ENCODE data around the gene MRPL24. TPM values are rescaled to one million over a fixed set of nuclear protein-coding genes. Genes with fewer than 3 reads are reported as not detected.
A peak's percentile ranks its signal among the peaks of the same experiment; 100 is the strongest.

The MRPL24 gene
- total and polyA plus RNA-seq, 10 of the 15 experiments (the other 5 are each of a cell fraction or from before 2014, with no cell fraction given) = 87.4 to 269 (median 134) TPM

GRCh38 chr1:156767101-156767878, 26.4 kb upstream of the MRPL24 start, which contains the start of gene PRCC (continued):
- no peak for TF ChIP-seq ATF2 (IDR thresholded peaks at IDR 0.05; ENCODE audit: low read length)
- peak; percentile 11 for TF ChIP-seq E4F1 (IDR thresholded peaks at IDR 0.05; ENCODE audit: borderline replicate concordance, partially characterized antibody)
- peak; percentile 69 for TF ChIP-seq ELK1 (IDR thresholded peaks at IDR 0.05; ENCODE audit: low read depth, low read length)
- no peak for TF ChIP-seq ZBTB33 (IDR thresholded peaks at IDR 0.05)
- TF ChIP-seq ASH2L (IDR thresholded peaks at IDR 0.05; ENCODE audit: borderline replicate concordance, low read depth) = 0 out of 2 replicates have a peak, but pooled peaks have one; percentile 86
- TF ChIP-seq MXI1 (IDR thresholded peaks at IDR 0.05; ENCODE audit: low read depth, low read length) = peak; percentile 44
- 0 out of 2 replicates have a peak, but pooled peaks have one; percentile 23 for TF ChIP-seq JUNB (IDR thresholded peaks at IDR 0.05)
- TF ChIP-seq FOXK2 (IDR thresholded peaks at IDR 0.05) = no peak
- TF ChIP-seq RB1 (IDR thresholded peaks at IDR 0.05; ENCODE audit: borderline replicate concordance) = peak; percentile 50; the same call in 1 of the 2 replicates
- peak; percentile 71 for TF ChIP-seq ESRRA (IDR thresholded peaks at IDR 0.05; ENCODE audit: low read length)
- peak; percentile 94 for TF ChIP-seq RELB (IDR thresholded peaks at IDR 0.05; ENCODE audit: low read depth)
- no peak for TF ChIP-seq IRF3 (IDR thresholded peaks at IDR 0.05)
- TF ChIP-seq ETV6 (conservative IDR thresholded peaks at IDR 0.05 in 1 of 2, IDR thresholded peaks at IDR 0.05 in 1 of 2; ENCODE audit: borderline replicate concordance in 1 of 2, low read depth in 1 of 2) = 0 out of 4 replicates have a peak, but pooled peaks of 1 of the 2 experiments have one; percentile 11
- TF ChIP-seq ZZZ3 (IDR thresholded peaks at IDR 0.05; ENCODE audit: control insufficient read depth, insufficient read length, low read depth) = no peak
- TF ChIP-seq TCF3 (IDR thresholded peaks at IDR 0.05; ENCODE audit: borderline replicate concordance, insufficient read depth, low read depth, low read length) = 0 out of 2 replicates have a peak, but pooled peaks have one; percentile 32
- TF ChIP-seq SIN3A (IDR thresholded peaks at IDR 0.05; ENCODE audit: low read depth, low read length) = peak; percentile 92
